Mononuclear cell (primary cell): ENCODE measurements around the gene GCK. TPM values are rescaled to one million over a fixed set of nuclear protein-coding genes. Genes with fewer than 3 reads are reported as not detected.
"Not testable (repeated sequence)": the region's sequence is repeated elsewhere in the genome, so short reads cannot be mapped to it uniquely, and the experiment has no call there.

ENCODE experiments used
- H3K27me3 ChIP-seq: 2 replicates; pipeline ENCODE4 v1.6.0; 2011; ENCODE audit warnings: low read length, control low read depth; ENCODE audit not compliant: insufficient read depth
- H3K4me1 ChIP-seq: 2 replicates; pipeline ENCODE4 v1.5.1; 2011; ENCODE audit warnings: mild to moderate bottlenecking, low read length, control low read depth; ENCODE audit not compliant: insufficient read depth
- H3K4me3 ChIP-seq: 2 replicates; pipeline ENCODE4 v1.5.1; 2011; ENCODE audit warnings: mild to moderate bottlenecking, low read length, moderate library complexity
- H3K9me3 ChIP-seq: 2 replicates; pipeline ENCODE4 v1.5.1; 2011; ENCODE audit warnings: low read depth, mild to moderate bottlenecking, control low read depth, low read length
- total RNA-seq: library from RNA; depleted of rRNA; stranded (reverse); fragments of >200 nt; gene quantifications from one replicate; pipeline ENCODE4 v1.2.3, GENCODE V29; 2012

Gene GCK
- total RNA-seq, 1 donor: 0.21 TPM

DNA sequence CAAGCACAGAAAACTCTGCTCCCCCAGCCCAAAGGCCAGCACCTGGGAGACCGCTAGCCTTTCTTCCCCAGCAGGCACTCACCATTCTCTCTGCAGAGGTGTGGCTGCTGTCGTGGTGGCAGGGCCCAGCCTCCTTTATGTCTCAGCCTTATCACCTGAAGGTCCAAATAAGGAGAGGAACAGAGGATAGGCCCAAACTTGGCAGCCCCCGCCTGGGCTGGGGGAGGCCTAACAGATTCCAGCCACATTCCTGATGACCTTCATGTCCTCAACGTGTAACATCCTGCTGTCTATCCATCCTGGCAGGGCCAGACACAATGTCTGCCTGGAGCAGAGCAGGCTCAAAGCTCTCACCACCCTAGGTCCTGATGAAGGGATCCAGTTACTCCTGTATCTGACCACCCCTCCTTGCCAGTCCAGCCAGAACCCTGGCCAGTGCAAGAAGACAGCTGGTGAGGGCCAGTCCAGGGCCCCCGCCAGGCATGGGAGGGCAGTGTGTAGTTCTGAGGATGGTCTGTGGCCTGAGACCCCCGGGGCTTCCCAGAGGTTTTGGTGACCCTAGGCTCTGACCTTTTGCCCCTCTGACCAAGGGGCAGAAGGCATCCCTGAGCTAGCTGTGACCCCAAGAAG, 47.9 kb downstream of the GCK start, which contains the start of gene MYL7:
Gene MYL7 (minus strand): TSS at position 112 of the 630 bp plus-strand sequence. CDS start 27 bp downstream, at position 85.
- peaks cover 9% of the 10 kb centered on the region for H3K4me1 ChIP-seq
- H3K4me3 ChIP-seq: no peak within 1 kb of the TSS
- H3K27me3 ChIP-seq: peaks cover 7% of the 10 kb centered on the region
- no peaks in the 10 kb centered on the region for H3K9me3 ChIP-seq

DNA sequence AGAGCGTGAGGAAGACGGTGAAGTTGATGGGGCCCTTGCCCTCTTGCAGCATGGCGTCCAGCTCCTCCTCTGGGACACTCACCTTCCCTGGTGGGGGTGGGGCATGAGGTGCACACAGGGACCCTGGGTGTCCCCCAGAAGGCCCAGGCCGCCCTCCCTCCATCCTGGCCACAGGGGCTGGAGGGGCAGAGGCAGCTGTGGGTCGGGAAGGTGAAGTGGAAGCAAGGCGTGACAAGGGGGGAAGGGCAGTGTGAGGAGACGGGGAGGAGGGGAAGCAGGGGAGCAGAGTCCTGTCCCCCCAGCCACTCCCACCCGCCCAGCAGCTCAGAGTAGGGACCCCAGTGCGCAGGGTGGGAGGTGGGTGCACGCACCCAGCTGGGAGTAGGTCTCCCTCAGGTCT, 48.9 kb downstream of the GCK start:
- H3K4me1 ChIP-seq: peaks cover 1% of the 10 kb centered on the region
- H3K27me3 ChIP-seq: peaks cover 4% of the 10 kb centered on the region
- no peak overlapping the region for H3K4me3 ChIP-seq
- no peaks in the 10 kb centered on the region for H3K9me3 ChIP-seq

DNA sequence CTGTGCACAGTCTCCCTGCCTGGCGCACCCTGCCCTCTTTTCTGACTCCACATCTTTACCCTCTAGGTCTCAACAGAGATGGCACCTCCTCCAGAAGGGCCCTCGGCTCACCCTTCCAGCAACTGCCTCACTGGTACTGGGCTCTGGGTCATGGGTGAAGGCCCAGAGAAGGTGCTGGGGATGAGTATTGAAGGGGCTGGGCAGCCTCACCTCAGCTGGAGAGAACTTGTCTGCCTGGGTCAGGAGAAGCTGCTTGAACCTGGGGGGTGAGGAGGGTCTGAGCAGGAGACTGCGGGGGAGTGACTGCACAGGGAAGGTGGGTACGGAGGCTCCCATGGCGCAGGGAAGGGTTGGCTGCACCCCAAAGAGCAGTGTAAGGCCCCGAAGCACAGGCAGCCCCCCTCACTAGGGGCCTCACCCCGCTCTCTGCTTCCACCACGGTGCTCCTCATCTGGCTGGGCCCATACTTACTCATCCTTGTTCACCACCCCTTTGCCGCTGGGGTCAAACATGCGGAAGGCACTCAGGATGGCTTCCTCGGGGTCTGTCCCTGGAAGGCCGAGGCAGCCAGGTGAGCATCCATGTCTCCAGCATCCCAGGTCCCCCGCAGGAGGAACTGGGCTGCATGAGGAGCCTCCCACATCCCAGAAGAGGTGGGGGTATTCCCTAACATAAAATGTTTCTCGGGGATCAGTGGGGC, 49.8 kb downstream of the GCK start:
- H3K4me3 ChIP-seq: no peak overlapping the region
- H3K9me3 ChIP-seq: no peaks in the 10 kb centered on the region
- H3K27me3 ChIP-seq: no peaks in the 10 kb centered on the region
- no peaks in the 10 kb centered on the region for H3K4me1 ChIP-seq

DNA sequence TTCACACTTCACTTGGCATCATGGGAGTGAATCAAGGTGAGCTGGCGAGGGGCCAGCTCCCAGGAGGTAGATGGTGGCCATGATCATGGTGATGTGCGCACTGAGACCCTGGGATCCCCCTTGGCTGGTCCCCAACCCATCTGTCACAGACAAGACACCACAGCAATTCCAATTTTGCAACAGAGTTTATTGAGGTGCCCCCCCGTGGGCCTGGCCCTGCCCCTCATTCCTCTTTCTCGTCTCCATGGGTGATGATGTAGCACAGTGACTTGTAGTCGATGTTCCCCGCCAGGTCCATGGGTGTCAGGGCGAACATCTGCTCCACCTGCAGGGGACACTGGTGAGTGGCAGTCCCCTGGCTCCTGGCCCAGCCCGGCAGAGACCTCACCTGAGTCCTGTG, 50.5 kb downstream of the GCK start:
- no peaks in the 10 kb centered on the region for H3K9me3 ChIP-seq
- no peaks in the 10 kb centered on the region for H3K4me1 ChIP-seq
- H3K27me3 ChIP-seq: no peaks in the 10 kb centered on the region
- H3K4me3 ChIP-seq: no peak overlapping the region

DNA sequence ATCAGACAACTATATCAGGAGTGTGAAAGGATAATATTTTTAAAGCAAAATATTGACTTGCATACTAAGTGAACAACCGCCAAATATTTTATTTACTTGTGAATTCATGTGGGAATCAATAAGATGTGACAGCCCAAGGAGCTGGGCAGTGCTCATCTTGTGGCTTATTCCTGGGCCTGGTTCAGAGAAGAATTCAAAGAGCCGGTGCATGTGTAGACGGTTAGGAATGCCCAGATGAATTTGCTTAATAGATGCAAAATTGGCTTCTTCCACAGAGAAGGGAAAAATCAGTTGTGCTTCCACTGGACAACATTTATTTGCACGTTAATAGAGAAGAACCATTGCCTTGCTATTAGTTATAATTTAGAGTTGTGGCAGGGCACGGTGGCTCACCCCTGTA, 52.5 kb downstream of the GCK start:
- H3K4me1 ChIP-seq: no peaks in the 10 kb centered on the region

DNA sequence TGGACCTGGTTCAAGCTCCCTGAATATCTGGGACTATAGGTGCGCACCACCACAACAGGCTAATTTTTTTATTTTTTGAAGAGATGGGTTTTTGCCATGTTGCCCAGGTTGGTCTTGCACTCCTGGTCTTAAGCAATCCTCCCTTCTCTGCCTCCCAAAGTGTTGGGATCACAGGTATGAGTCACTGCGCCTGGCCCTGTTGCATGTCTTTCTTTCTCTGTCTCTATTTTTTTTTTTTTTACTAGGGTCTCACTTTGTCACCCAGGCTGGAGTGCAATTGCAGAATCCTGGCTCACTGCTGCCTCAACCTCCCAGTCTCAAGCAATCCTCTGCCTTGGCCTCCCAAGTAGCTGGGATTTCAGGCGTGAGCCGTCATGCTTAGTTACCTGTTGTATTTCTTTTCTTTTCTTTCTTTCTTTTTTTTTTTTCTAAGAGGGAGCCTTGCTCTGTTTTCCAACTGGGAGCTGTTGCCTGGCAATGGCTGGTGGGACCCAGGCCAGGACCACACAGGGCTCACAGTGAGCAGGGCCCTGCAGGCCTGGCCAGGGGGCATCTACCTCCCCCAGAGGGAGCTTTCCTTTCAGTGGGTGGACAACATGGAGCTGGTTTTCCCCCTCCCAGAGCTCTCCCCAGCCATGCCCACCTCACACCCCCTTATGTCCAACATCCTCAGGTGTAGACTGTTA, 54.2 kb downstream of the GCK start:
- no peaks in the 10 kb centered on the region for H3K4me1 ChIP-seq
- no peak overlapping the region for H3K4me3 ChIP-seq
- no peaks in the 10 kb centered on the region for H3K27me3 ChIP-seq
- H3K9me3 ChIP-seq: no peaks in the 10 kb centered on the region

More for the DNA sequence above, 52.5 kb downstream of the GCK start:
- Histone ChIP-seq H3K4me3 (no peak overlapping the region), H3K27me3 (no peaks in the 10 kb centered on the region), H3K9me3 (no peaks in the 10 kb centered on the region)

DNA sequence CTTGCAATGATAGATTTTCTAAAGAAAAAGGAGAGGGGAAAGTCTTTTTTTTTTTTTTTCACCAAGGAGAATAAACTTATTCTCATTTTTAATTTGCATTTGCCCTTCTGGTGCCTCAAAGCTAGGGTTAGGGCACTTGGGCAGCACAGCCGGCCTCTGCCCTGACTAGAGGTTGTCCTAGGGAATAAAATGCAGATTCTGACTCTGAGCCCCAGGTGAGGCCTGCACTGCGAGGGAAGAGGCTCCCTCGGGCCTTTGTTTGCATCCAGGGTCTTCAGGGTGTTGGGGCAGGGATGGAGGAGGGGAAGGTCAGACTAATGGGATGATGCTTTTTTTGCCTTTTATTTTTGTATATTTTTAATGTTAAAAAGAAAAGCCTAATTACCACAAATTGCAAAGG, 55.9 kb downstream of the GCK start:
- H3K9me3 ChIP-seq: no peaks in the 10 kb centered on the region
- no peak overlapping the region for H3K4me3 ChIP-seq
- H3K4me1 ChIP-seq: no peaks in the 10 kb centered on the region
- no peaks in the 10 kb centered on the region for H3K27me3 ChIP-seq

DNA sequence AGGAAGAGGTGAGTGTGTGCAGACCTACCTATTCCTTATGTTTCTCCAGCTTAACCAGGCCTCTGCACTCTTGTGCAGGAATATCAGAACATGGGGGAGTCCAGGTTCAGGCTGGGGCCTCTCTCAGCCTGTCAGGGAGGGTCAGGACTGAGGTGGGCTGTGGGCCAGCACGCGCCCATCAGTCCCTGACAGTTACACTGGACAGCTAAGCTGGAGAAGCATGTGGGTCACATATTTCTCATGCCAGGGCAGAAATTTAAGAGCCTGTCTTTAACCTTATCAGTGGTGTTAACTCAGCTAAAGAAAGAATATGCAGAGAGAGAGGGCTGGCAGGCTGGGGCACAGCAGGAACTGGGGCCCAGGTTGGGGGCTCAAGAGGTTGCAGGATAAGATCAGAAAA, 57.2 kb downstream of the GCK start:
- Histone ChIP-seq H3K4me1 (no peaks in the 10 kb centered on the region), H3K9me3 (no peaks in the 10 kb centered on the region), H3K4me3 (no peak overlapping the region), H3K27me3 (no peaks in the 10 kb centered on the region)

DNA sequence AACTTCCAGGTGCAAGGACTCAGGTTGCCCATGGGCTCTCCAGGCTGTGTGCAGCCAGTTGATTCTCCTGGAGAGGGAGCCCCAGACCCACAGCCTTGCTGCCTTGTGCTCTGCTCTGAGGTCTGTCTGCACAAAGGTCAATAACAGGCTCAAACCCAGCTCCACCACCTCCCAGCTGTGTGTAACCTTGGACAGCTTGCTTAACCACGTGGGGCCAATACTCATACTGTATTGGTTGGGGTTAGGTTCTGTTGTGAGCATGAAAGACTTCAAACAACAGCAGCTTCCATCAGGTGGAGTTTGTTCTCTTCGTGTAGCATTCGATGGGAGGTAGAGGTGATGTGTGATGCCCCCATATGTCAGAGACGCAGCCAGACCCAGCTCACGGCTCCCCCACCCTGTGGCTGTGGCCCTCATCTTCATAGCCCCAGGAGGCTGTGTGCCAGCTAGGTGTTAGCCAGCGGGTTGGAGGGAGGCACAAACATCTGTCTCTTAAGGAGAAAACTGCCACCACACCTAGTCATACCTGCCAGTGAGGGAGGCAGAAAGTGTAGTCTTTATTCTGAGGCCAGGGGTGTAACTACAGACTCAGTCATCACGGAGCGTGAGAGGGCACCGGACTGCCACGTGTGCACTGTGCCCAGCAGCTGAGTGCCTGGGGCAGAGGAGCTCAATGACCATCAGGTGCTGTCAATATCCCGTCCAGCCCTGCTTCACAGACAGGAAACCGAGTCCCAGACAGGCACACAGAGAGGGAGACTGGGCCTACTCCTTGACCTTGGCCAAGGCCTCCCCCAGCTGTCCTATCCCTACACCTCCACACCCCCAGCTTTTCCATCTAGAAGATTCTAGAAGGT, 57.8 kb downstream of the GCK start:
- H3K9me3 ChIP-seq: no peaks in the 10 kb centered on the region
- H3K27me3 ChIP-seq: no peaks in the 10 kb centered on the region
- no peak overlapping the region for H3K4me3 ChIP-seq
- no peaks in the 10 kb centered on the region for H3K4me1 ChIP-seq

DNA sequence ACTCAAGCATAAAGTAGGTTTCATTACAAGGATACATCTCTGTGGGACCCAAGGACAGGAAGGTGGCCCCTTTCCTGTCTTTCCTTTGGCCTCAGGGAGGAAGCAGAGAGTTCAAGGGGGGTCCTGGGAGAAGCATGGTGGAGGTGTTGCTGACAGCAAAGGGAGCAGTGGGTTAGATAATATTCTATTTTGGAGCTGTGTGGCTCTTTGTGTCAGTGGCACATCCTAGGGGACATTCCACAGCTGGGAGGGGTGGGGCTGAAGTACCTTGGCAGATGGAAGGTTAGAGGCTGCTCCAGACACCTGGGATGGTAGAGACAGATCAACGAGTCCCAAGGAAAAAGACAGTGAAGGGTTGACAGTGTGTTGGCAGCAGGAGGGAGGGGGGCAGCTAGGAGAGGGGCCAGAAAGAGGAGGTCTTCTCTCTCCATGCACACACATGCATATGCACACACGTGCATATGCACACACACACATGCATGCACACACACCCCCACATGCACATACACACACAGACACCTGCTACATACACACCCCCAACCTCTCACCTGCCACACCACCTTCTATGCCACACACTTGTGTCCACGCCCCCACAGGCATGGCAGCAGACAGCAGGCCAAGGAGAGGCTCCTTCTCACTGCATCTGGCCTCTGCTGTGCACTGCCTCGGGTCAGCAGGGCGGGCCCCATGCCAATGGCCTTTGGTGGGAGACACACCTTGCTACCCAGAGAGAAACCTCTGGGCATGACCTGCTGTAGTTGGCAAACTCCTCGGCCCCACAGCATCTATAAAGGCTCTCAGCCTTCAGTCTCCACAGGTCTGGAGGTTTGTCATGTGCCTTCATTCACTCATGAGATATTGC, 60.3 kb downstream of the GCK start:
- Histone ChIP-seq H3K27me3 (no peaks in the 10 kb centered on the region), H3K4me1 (peaks cover 3% of the 10 kb centered on the region), H3K9me3 (no peaks in the 10 kb centered on the region), H3K4me3 (no peak overlapping the region)

DNA sequence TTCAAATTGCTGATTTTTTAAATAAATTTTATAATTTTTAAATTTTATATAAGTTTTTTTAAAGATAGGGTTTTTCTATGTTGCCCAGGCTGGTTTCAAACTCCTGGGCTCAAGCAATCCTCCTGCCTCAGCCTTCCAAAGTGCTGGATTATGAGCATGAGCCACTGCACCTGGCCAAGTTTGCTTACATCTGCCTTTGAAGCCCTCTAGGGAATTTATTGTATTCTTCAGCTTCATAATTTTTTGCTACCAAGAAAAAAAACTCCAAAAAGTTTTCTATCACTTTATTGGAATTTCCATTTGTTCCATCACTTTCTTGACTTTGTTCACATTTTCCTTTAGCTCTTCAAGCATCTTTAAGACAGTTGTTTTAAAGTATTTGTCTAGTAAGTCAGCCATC, 62.1 kb downstream of the GCK start:
- peaks cover 17% of the 10 kb centered on the region for H3K4me1 ChIP-seq
- H3K4me3 ChIP-seq: no peak overlapping the region
- H3K27me3 ChIP-seq: no peaks in the 10 kb centered on the region
- no peaks in the 10 kb centered on the region for H3K9me3 ChIP-seq

DNA sequence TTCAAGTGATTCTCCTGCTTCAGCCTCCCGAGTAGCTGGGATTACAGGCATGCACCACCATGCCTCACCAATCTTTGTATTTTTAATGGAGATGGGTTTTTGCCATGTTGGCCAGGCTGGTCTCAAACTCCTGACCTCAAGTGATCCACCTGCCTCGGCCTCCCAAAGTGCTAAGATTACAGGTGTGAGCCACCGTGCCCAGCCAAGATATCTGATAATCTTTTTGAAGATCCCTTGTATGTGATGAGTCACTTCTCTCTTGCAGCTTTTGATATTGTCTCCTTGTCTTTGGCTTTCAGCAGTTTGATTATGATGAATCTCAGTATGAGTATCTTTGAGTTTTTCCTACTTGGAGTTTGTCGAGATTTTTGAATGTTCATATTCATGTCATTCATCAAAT, 62.7 kb downstream of the GCK start:
- not testable (repeated sequence) for H3K27me3 ChIP-seq, H3K9me3 ChIP-seq, H3K4me3 ChIP-seq
- peaks cover 18% of the 10 kb centered on the region for H3K4me1 ChIP-seq

DNA sequence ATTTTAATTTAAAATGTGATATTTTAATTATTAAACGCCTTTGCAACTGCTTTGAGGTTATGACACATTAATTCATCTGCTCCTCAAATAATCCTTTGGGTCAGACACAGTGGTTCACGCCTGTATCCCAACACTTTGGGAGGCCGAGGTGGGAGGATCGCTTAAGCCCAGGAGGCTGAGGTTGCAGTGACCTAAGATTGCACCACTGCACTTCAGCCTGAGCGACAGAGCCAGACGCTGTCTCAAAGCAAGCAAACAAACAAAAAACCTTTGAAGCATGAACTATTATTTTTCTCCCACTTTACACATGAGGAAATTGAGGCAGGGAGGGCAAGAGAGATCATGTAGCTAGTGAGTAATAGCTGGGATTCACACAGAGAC, 64.4 kb downstream of the GCK start:
- H3K4me1 ChIP-seq: peaks cover 18% of the 10 kb centered on the region
- H3K27me3 ChIP-seq: no peaks in the 10 kb centered on the region
- H3K4me3 ChIP-seq: no peak overlapping the region
- no peaks in the 10 kb centered on the region for H3K9me3 ChIP-seq
